A549 treated with DMSO at 1 μM for 4 hours (cell line): Measurements from ENCODE around the gene HBP1. TPM values are rescaled to one million over a fixed set of nuclear protein-coding genes. Genes with fewer than 3 reads are reported as not detected.

Experiments used
- total RNA-seq: library from RNA; stranded (reverse); fragments of 200-300 nt; extraction: Qiagen RNA extraction; gene quantifications from 5 replicates; pipeline ENCODE4 v1.2.3, GENCODE V29; 2022; ENCODE audit warnings: low read depth

HBP1 gene
- 19.7 to 28.0 TPM (median 26.1 TPM) in 5 replicates for total RNA-seq

DNA sequence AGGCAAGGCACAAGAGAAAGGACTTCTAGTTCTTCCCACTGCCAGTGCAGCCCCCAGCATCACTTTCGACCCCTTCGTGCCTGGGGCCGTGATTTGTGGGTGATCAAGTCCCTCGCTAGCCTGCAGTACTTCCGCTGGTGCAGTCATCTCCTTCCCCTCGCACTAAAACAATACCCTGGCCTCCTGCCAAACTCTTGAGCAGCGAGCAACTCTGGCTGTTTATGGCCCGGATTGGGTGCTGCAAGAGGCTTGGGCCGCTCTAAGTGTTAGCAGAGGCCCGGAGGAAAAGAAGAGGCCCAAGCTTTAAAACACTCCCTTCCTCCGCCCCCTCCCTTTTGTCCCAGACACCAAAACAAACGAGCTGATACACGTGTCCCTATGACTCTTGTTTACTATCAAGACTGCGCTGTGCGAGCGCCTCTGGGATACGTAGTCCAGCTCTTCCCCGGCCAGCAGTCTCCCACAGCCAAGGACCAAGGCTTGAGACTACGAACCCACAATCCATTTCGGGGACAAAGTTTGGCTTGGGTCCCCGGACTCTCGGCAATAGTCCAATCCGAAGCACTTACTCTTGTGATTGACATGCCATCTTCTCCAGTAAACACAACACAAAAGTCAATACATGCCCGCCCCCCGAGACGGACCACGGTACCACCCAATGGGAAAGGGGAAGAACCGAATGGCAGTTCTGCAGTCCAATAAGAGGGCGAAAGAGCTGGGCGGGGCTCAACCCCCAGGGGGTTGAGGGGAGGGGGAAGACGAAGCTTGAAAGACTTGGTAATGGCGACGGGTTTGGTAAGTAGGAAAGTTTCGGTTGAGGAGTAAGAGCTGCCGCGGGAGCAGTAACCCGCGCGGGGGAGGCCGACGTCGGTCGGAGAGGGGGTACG lies at the start of gene HBP1:
TSS of gene HBP1 (plus strand) at position 771 of the 887 bp plus-strand sequence. CDS start 10,891 bp downstream, outside the sequence.

Other genes starting within 250 kb of the HBP1 start
- gene PRKAR2B, start 124.3 kb upstream of the HBP1 start, total RNA-seq, result 2.8 to 4.5 TPM (median 3.5 TPM) in 5 replicates